HepG2 (cell line): ENCODE data around the gene TNFRSF18. TPM values are rescaled to one million over a fixed set of nuclear protein-coding genes. Genes with fewer than 3 reads are reported as not detected.

Experiments
- AGO1 ChIP-seq: fragments of 200-400 bp; formaldehyde crosslinking; IDR thresholded peaks from 2 replicates; pipeline ENCODE4 v1.6.1; 2017; ENCODE audit warnings: mild to moderate bottlenecking, low read depth, low read length, moderate library complexity; ENCODE audit not compliant: poor library complexity, severe bottlenecking
- ATF7 ChIP-seq, 2 experiments: fragments of 450-650 bp in 1 of 2; sonication (generic) in 1 of 2; formaldehyde crosslinking in 1 of 2; IDR thresholded peaks; 2 replicates each; pipeline versions ENCODE4 v1.4.0 to v1.6.1; 2016 to 2020; ENCODE audit warnings: antibody characterized with exemption in 1 of 2, mild to moderate bottlenecking in 1 of 2, missing genetic modification reagents in 1 of 2
- KDM2A ChIP-seq: sonication (generic); formaldehyde crosslinking; IDR thresholded peaks from 2 replicates; pipeline ENCODE4 v1.4.0; 2020; ENCODE audit warnings: low read depth, missing genetic modification reagents, borderline replicate concordance
- KDM5B ChIP-seq: sonication (generic); formaldehyde crosslinking; IDR thresholded peaks from 2 replicates; pipeline ENCODE4 v1.4.0; 2020; ENCODE audit warnings: missing genetic modification reagents, mild to moderate bottlenecking, borderline replicate concordance
- NFIC ChIP-seq: IDR thresholded peaks from 2 replicates; pipeline ENCODE4 v1.6.1; 2012; ENCODE audit warnings: mild to moderate bottlenecking, low read length, inconsistent platforms
- NR2F1 ChIP-seq, 2 experiments: fragments of 450-650 bp in 1 of 2; formaldehyde crosslinking in 1 of 2; IDR thresholded peaks; 2 replicates each; pipeline versions ENCODE4 v1.5.0 to v1.6.1; 2016 to 2020; ENCODE audit warnings: mild to moderate bottlenecking in 1 of 2, missing compliant biosample characterization in 1 of 2, missing genetic modification reagents in 1 of 2, moderate library complexity in 1 of 2
- SKIL ChIP-seq: sonication (generic); formaldehyde crosslinking; IDR thresholded peaks from 2 replicates; pipeline ENCODE4 v1.8.0; 2022; ENCODE audit warnings: missing genetic modification reagents, mild to moderate bottlenecking, moderate library complexity, borderline replicate concordance
- TBX2 ChIP-seq: sonication (generic); formaldehyde crosslinking; IDR thresholded peaks from 2 replicates; pipeline ENCODE4 v1.5.0; 2020; ENCODE audit warnings: missing genetic modification reagents, mild to moderate bottlenecking, borderline replicate concordance
- ZFP41 ChIP-seq: sonication (generic); formaldehyde crosslinking; IDR thresholded peaks from 2 replicates; pipeline ENCODE4 v1.4.0; 2020; ENCODE audit warnings: mild to moderate bottlenecking, missing genetic modification reagents, borderline replicate concordance
- ZNF260 ChIP-seq: sonication (generic); formaldehyde crosslinking; IDR thresholded peaks from 2 replicates; pipeline ENCODE4 v1.4.0; 2020; ENCODE audit warnings: missing genetic modification reagents, low read depth, mild to moderate bottlenecking, borderline replicate concordance
- ZNF263 ChIP-seq: sonication (generic); formaldehyde crosslinking; IDR thresholded peaks from 2 replicates; pipeline ENCODE4 v1.4.0; 2020; ENCODE audit warnings: missing genetic modification reagents
- ZNF329 ChIP-seq: sonication (generic); formaldehyde crosslinking; IDR thresholded peaks from 2 replicates; pipeline ENCODE4 v1.9.0; 2021; ENCODE audit warnings: low read depth, mild to moderate bottlenecking, missing genetic modification reagents
- ZNF703 ChIP-seq: sonication (generic); formaldehyde crosslinking; IDR thresholded peaks from 2 replicates; pipeline ENCODE4 v1.5.1; 2020; ENCODE audit warnings: missing genetic modification reagents, mild to moderate bottlenecking, moderate library complexity, borderline replicate concordance
- polyA plus RNA-seq, 8 experiments: library from polyadenylated mRNA; depleted of rRNA in 3 of 8; stranded (reverse) in 7 of 8; unstranded in 1 of 8; fragments of >200 nt; fragmentation: Illumina TruSeq in 4 of 8; extraction: Trizol in 4 of 8; gene quantifications; 2 replicates each; pipeline versions ENCODE4 v1.2.1 to v1.2.3, GENCODE V29; 2011 to 2016; ENCODE audit warnings: low read depth in 4 of 8, missing spikeins in 1 of 8, mixed read lengths in 1 of 8; ENCODE audit not compliant: insufficient read depth in 1 of 8
- total RNA-seq, 5 experiments: library from RNA; depleted of rRNA; stranded (reverse); fragments of >200 nt; fragmentation: Illumina TruSeq; extraction: Trizol; gene quantifications; 2 replicates each; pipeline ENCODE4 v1.2.3, GENCODE V29; 2016; ENCODE audit warnings: low read depth in 1 of 5
- TF ChIP-seq, protein P1 (sequence below): sonication (generic); formaldehyde crosslinking; IDR thresholded peaks from 2 replicates; pipeline ENCODE4 v1.4.0; 2020; ENCODE audit warnings: mild to moderate bottlenecking, missing genetic modification reagents
- TF ChIP-seq, protein P2 (sequence below): sonication (generic); formaldehyde crosslinking; IDR thresholded peaks from 2 replicates; pipeline ENCODE4 v1.4.0; 2020; ENCODE audit warnings: missing genetic modification reagents

Gene TNFRSF18
- total and polyA plus RNA-seq, 2 of the 13 experiments (the other 11 are each of a cell fraction or from before 2014, with no cell fraction given), result not detected

DNA sequence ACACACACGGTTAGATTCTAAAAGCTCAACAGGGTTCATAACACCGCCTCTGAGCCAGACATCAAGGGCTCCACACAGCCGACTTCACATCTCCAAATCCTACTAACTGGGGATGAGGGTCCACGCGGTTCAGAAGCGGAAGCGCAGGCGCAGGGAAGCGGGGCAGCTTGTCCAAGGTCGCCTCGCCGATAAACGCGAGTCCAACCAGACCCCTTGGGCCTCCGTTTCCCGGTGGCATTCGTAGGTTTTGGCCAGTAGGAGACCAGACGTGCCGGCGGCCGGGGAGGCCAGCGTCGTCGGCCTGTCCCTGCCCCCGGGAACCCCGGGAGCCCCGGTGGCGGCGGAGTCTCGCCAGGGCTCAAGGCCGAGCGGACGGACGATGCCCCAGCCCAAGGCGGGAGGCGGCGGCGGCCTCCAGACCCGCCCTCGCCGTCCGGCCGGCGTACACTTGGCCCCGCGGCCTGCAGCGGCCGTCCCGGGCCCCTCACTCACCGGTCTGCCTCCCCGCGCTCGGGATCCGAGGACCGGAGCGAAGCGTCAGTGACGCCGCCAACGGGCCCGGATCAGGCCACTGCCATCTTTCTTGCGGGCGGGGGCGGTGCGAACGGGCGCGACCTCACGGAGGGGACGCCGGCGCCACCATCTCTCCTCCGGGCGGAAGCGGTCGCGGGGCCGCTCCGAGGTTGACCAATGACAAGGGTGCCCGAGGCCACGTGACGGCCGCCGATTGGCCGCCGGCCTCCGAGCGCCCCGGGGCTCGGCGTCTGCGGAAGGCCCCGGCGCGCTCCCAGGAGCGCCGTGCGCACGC is 25.2 kb upstream of the TNFRSF18 start, which contains the start of gene SDF4 (continued):
- TF ChIP-seq ZNF703, result peak; percentile 50; the same call in 1 of the 2 replicates
- no peak for TF ChIP-seq SKIL (CRISPR knock-in tag)
- TF ChIP-seq ZNF329 (CRISPR knock-in tag), result peak; percentile 88
- TF ChIP-seq, protein P1, sequence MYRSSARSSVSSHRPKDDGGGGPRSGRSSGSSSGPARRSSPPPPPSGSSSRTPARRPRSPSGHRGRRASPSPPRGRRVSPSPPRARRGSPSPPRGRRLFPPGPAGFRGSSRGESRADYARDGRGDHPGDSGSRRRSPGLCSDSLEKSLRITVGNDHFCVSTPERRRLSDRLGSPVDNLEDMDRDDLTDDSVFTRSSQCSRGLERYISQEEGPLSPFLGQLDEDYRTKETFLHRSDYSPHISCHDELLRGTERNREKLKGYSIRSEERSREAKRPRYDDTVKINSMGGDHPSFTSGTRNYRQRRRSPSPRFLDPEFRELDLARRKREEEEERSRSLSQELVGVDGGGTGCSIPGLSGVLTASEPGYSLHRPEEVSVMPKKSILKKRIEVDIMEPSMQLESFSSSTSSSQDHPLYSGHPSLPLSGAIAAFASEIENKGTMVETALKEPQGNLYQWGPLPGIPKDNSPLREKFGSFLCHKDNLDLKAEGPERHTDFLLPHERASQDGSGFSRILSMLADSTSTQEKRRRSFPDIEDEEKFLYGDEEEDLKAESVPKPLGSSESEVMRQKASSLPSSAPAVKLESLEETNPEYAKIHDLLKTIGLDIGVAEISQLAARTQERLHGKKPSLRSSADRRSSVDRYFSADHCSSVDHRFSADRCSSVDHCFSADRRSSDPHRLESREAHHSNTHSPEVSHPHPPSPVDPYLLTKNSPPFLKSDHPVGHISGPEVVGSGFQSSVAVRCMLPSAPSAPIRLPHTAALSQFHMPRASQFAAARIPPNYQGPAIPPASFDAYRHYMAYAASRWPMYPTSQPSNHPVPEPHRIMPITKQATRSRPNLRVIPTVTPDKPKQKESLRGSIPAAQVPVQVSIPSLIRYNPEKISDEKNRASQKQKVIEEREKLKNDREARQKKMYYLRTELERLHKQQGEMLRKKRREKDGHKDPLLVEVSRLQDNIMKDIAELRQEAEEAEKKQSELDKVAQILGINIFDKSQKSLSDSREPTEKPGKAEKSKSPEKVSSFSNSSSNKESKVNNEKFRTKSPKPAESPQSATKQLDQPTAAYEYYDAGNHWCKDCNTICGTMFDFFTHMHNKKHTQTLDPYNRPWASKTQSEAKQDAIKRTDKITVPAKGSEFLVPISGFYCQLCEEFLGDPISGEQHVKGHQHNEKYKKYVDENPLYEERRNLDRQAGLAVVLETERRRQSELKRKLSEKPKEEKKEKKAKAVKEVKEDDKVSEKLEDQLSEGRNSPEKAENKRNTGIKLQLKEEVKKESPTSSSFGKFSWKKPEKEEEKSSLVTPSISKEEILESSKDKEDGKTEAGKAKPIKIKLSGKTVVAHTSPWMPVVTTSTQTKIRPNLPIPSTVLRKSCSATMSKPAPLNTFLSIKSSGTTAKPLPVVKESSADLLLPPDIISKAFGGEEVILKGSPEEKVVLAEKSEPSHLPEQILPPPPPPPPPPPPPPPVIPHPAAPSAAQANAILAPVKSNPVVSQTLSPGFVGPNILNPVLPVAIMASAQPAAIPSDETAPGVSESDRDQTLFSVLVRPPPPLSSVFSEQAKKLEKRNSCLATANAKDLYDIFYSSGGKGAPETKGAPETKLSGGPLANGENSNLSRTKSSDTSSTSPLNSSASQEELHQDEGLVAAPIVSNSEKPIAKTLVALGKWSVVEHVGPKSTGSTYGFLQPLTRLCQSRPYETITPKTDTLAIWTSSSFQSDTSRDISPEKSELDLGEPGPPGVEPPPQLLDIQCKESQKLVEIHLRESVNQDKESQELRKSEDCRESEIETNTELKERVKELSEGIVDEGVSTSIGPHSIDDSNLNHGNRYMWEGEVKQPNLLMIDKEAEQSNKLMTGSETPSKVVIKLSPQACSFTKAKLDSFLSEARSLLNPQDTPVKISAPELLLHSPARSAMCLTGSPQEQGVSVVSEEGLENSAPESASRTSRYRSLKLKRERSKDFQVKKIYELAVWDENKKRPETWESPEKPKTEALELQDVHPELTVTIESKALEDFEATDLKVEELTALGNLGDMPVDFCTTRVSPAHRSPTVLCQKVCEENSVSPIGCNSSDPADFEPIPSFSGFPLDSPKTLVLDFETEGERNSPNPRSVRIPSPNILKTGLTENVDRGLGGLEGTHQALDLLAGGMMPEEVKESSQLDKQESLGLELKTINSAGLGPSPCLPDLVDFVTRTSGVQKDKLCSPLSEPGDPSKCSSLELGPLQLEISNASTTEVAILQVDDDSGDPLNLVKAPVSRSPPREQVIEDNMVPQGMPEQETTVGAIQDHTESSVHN, result no peak; the same call in 1 of the 2 replicates
- peak; percentile 94 for TF ChIP-seq AGO1
- TF ChIP-seq, protein P2, sequence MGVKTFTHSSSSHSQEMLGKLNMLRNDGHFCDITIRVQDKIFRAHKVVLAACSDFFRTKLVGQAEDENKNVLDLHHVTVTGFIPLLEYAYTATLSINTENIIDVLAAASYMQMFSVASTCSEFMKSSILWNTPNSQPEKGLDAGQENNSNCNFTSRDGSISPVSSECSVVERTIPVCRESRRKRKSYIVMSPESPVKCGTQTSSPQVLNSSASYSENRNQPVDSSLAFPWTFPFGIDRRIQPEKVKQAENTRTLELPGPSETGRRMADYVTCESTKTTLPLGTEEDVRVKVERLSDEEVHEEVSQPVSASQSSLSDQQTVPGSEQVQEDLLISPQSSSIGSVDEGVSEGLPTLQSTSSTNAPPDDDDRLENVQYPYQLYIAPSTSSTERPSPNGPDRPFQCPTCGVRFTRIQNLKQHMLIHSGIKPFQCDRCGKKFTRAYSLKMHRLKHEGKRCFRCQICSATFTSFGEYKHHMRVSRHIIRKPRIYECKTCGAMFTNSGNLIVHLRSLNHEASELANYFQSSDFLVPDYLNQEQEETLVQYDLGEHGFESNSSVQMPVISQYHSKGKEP (CRISPR knock-in tag), result no peak
- TF ChIP-seq NFIC, result no peak
- TF ChIP-seq KDM5B (CRISPR knock-in tag), result peak; percentile 80
- no peak for TF ChIP-seq ZNF263
- TF ChIP-seq NR2F1 (CRISPR knock-in tag; IDR thresholded peaks at IDR 0.05), result no peak
- peak; percentile 95 for TF ChIP-seq KDM2A (CRISPR knock-in tag)
- no peak for TF ChIP-seq ATF7 (IDR thresholded peaks at IDR 0.05)
- no peak for TF ChIP-seq ATF7 (CRISPR knock-in tag; IDR thresholded peaks at IDR 0.05)
- peak; percentile 76 for TF ChIP-seq TBX2 (CRISPR knock-in tag)
- no peak for TF ChIP-seq ZFP41
- no peak for TF ChIP-seq ZNF260
